SJSA1 (cell line): Measurements from ENCODE around the gene MGLL. TPM values are rescaled to one million over a fixed set of nuclear protein-coding genes. Genes with fewer than 3 reads are reported as not detected.

Experiments
- DNase-seq, 2 experiments: peaks; one replicate each; pipeline ENCODE4 v3.0.0-alpha.2; 2015 to 2020; ENCODE audit warnings: low spot score in 2 of 2, low read depth in 1 of 2
- H3K27ac ChIP-seq: fragments of 250-450 bp; sonication (Bioruptor Pico); 2 replicates; pipeline ENCODE4 v1.5.1; 2020; ENCODE audit warnings: mild to moderate bottlenecking, moderate library complexity
- H3K27me3 ChIP-seq: fragments of 250-450 bp; sonication (Bioruptor Pico); replicated peaks from 2 replicates; pipeline ENCODE4 v1.5.1; 2020; ENCODE audit warnings: mild to moderate bottlenecking, moderate library complexity
- H3K36me3 ChIP-seq: fragments of 250-450 bp; sonication (Bioruptor Pico); 2 replicates; pipeline ENCODE4 v1.5.1; 2020; ENCODE audit warnings: mild to moderate bottlenecking
- H3K4me1 ChIP-seq: fragments of 250-450 bp; sonication (Bioruptor Pico); replicated peaks from 2 replicates; pipeline ENCODE4 v1.6.1; 2021; ENCODE audit warnings: mild to moderate bottlenecking
- H3K4me3 ChIP-seq: fragments of 250-450 bp; sonication (Bioruptor Pico); 2 replicates; pipeline ENCODE4 v1.5.1; 2020; ENCODE audit warnings: mild to moderate bottlenecking
- H3K9me3 ChIP-seq: fragments of 250-450 bp; sonication (Bioruptor Pico); replicated peaks from 2 replicates; pipeline ENCODE4 v1.5.1; 2020; ENCODE audit warnings: mild to moderate bottlenecking
- total RNA-seq: library from RNA; depleted of rRNA; stranded (reverse); fragments of >200 nt; shearing (Covaris generic); gene quantifications from 2 replicates; pipeline ENCODE4 v1.2.3, GENCODE V29; 2014

MGLL gene
- total RNA-seq, 1 experiment from 2014 or later, result 47.7 TPM

DNA sequence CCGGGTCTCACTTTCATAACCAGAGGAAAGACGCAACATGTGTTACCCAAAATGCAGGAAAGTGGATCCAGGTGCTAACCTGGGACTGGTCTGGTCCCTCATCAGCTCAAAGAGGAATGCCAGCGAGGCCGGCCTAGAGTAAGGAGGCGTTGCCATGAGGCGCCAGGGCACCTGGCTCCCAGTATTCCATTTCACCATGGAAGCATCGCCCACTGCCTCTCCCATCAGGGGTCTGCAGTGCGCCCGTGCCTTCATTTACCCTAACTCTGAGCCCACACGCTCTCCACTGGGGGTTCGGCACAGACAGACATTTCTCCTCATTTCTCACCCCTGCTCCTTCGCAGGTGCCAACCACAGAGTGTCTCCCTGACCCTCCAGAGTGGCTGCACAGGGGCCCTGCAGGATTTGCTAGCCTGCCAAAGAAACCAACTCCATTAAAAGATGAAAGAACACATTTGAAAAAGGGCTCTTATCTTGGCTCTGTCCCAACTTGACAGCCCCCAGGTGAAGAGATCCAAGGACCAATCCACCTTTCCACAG is 88.1 kb downstream of the MGLL start:
- peak overlapping the region; percentile 90 for H3K27ac ChIP-seq
- peaks cover 59% of the 10 kb centered on the region for H3K4me1 ChIP-seq
- peaks cover 4% of the 10 kb centered on the region; the same call in 1 of the 2 replicates for H3K36me3 ChIP-seq
- no peak overlapping the region for H3K4me3 ChIP-seq
- H3K27me3 ChIP-seq, result no peaks in the 10 kb centered on the region
- no peaks in the 10 kb centered on the region for H3K9me3 ChIP-seq
- DNase-seq, result no peak

DNA sequence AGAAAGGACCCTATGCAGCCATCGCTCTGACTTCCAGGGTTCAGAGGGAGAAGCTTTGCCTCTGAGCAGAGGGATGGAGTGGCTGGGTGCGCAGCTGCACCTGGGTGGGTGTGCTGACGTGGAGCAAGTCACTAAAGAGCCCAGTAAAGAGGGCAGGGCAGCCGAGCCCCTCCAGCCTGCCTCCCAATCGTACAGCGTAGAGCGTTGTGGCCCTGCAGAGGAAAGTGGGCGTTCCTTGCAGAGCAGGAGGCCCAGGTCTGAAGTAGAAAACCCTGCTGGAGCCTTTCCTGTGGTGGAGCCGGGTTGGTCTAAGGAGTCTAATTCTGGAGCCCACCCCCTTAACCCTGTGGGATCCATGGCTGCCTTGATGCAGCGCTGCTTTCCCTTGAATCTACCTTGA is 88.5 kb downstream of the MGLL start:
- H3K4me1 ChIP-seq, result peaks cover 54% of the 10 kb centered on the region
- H3K9me3 ChIP-seq, result no peaks in the 10 kb centered on the region
- no peak overlapping the region for H3K4me3 ChIP-seq
- H3K27me3 ChIP-seq, result no peaks in the 10 kb centered on the region
- no peak for DNase-seq
- peaks cover 4% of the 10 kb centered on the region; the same call in 1 of the 2 replicates for H3K36me3 ChIP-seq
- peak overlapping the region; percentile 90 for H3K27ac ChIP-seq

DNA sequence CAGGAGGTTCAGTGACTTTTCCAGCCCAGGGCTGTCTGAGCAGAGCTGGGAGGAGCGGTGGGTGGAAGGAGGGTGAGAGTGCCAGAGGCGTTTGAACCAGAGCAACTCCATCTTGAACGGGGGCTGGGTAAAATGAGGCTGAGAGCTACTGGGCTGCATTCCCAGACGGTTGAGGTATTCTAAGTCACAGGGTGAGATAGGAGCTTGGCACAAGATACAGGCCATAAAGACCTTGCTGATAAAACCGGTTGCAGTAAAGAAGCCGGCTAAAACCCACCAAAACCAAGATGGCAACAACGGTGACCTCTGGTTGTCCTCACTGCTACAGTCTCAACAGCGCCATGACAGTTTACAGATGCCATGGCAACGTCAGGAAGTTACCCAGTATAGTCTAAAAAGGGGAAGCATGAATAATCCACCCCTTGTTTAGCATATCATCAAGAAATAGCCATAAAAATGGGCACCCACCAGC is 89.4 kb downstream of the MGLL start:
- no peak for DNase-seq
- Histone ChIP-seq H3K36me3 (peaks cover 4% of the 10 kb centered on the region; the same call in 1 of the 2 replicates), H3K9me3 (no peaks in the 10 kb centered on the region), H3K27me3 (no peaks in the 10 kb centered on the region), H3K27ac (no peak overlapping the region), H3K4me3 (no peak overlapping the region), H3K4me1 (peaks cover 45% of the 10 kb centered on the region)

DNA sequence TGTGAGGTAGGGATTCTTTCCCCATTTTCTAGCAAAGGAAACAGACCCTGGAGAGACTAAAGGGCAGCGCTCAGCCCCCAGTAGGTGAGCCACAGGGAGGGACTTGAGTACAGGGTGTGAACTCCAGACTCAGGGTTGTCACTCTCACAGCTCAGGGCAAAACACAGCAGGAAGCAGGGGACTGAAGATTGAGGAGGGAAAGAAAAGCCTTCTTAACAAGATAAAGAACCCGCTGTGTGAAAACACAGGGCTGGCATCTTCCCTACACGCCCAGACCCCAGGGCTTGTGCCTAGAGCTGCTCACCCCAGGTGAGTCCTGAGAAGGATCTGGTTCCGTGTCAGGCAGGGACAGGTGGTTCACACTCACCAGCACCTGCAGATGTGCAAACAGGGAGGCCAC is 90.0 kb downstream of the MGLL start:
- Histone ChIP-seq H3K36me3 (peaks cover 4% of the 10 kb centered on the region; the same call in 1 of the 2 replicates), H3K9me3 (no peaks in the 10 kb centered on the region), H3K4me1 (peaks cover 39% of the 10 kb centered on the region), H3K27ac (no peak overlapping the region), H3K27me3 (no peaks in the 10 kb centered on the region), H3K4me3 (no peak overlapping the region)
- DNase-seq, result no peak

DNA sequence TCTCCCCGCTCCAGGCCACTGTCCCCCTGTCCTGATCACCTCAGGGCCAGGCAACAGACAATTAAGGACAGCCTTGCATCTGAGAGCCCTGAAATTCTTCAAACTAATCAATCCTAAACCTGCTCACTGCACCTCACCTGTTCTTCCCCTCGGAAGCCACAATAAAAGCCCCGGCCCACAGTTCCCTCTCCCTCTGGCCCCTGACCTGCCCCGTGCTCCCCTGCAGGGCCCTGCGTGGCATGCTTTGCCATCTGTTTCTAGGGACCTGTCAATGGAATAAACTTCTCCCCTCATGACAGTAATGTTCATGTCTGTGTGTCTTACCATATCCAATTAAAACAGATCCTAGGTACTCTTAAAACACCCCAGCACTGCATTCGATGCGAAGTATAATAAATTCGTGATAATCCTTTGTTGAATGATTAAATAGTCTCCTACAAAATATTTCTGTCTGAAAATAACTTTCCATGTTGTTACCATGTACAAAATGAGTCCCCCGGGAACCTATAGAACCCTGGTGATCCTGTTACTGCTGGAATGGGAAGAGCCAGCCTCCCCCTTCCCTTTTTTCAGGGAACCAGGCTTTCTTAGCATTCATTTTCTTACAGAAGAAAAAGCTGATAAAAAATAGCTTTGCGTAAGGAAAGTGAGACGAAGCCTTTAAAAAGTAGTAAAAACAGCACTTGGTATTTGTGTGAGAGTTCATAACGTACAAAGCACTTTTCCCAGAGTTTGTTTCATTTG is 90.6 kb downstream of the MGLL start:
- no peaks in the 10 kb centered on the region for H3K27me3 ChIP-seq
- no peak overlapping the region for H3K4me3 ChIP-seq
- no peak overlapping the region for H3K27ac ChIP-seq
- DNase-seq, result no peak
- H3K9me3 ChIP-seq, result no peaks in the 10 kb centered on the region
- H3K4me1 ChIP-seq, result peaks cover 33% of the 10 kb centered on the region
- H3K36me3 ChIP-seq, result peaks cover 4% of the 10 kb centered on the region; the same call in 1 of the 2 replicates

DNA sequence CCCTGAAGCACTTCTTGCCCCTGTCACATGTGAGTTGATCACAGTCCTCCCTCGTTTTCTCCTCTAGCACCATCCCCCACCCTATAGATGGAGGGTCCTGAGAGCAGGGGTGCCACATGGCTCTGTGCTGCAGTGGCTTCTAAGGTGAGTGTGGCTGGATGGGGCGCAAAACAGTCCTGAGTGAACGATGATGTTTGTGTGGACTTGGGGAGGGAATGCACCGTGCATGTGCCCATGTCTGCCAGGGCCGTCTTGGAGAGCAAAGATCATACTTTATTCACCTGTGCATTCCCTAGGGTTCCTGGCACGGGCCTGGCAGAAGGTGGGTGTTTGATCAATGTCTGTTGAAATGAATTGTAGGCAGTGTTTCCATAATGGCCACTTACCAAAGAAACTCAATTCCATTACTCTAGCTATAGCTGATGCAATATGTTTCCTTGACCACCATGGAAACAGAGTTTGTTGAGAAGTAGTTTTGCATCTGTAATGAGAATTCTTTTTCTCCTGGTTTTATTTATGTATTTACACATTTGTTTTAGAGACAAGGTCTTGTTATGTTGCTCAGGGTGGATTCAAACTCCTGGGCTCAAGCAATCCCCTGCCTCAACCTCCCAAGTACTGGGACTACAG is 91.5 kb downstream of the MGLL start:
- H3K9me3 ChIP-seq, result no peaks in the 10 kb centered on the region
- H3K4me1 ChIP-seq, result peaks cover 24% of the 10 kb centered on the region
- no peak overlapping the region for H3K27ac ChIP-seq
- H3K36me3 ChIP-seq, result peaks cover 4% of the 10 kb centered on the region; the same call in 1 of the 2 replicates
- no peaks in the 10 kb centered on the region for H3K27me3 ChIP-seq
- no peak overlapping the region for H3K4me3 ChIP-seq
- DNase-seq, result no peak

DNA sequence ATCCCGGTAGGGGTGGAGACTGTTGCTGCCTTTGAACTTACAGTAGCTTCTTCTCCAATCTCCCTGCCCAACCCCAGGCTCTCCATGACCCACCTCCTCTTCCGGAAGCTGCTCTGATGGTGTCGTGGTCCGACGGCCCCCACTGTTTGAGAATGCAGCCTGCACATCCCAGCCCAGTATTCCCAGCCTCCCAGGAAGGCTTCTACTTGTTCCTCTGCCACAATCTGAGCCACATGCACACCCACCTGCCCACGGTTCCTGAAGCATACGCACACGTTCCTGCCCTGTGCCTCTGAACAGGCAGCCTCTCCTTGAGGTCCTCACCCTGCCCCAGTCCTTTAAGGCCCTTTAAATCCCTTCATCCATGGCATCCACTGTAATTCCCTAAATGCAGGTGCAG is 92.1 kb downstream of the MGLL start:
- Histone ChIP-seq H3K36me3 (peaks cover 4% of the 10 kb centered on the region; the same call in 1 of the 2 replicates), H3K4me3 (no peak overlapping the region), H3K9me3 (no peaks in the 10 kb centered on the region), H3K4me1 (peaks cover 18% of the 10 kb centered on the region), H3K27me3 (no peaks in the 10 kb centered on the region), H3K27ac (no peak overlapping the region)
- no peak for DNase-seq

DNA sequence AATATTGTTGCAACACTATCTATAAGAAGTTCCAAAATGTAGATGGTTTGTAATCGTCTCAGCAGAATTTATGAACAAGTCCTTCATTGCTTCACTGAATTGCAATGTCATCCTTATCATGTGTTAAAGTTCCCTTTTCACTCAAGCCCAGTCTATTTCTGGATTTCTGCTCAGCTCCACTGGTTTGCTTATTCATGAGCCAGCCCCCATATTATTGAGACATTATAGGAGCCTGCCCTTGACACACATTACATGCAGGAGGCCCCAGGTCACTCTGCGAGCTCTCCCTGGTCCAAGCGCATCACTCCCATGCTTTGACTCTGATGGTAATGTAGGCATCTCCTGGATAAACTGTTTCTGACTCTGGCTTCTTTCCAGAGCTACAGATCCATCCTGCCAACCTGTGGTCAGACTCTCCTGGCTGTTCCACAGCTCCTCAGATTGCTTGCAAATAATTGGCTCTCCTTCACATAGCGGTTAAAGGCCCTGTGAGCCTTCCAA is 92.7 kb downstream of the MGLL start:
- peaks cover 14% of the 10 kb centered on the region for H3K4me1 ChIP-seq
- no peak overlapping the region for H3K4me3 ChIP-seq
- no peak overlapping the region for H3K27ac ChIP-seq
- H3K36me3 ChIP-seq, result peaks cover 4% of the 10 kb centered on the region; the same call in 1 of the 2 replicates
- no peak for DNase-seq
- H3K27me3 ChIP-seq, result no peaks in the 10 kb centered on the region
- H3K9me3 ChIP-seq, result no peaks in the 10 kb centered on the region

DNA sequence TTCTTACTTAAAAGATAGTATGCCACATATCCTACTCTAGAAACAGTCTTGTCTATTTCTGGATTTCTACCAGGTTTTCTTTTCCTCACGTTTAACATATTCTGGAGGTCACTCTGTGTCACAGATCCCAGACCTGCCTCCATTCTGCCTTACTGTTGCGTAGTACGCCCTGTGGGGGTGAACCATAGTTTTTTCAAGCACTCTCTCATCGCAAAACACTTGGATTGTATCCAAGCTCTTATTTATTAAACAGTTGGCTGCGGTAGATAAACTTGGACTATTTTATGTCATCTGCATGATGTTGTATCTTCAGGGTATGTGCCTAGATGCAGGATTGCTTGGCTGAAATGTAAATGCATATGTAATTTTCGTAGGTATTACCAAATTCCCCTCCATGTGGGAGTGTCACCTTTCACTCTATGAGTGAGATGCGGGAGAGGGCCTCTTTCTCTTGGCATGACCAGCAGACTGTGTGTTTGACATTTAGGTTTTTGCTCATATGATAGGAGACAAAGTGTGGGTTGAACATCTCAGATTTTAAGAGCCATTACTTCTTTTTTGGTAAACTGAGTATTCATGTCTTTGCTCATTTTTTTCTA is 93.8 kb downstream of the MGLL start:
- no peaks in the 10 kb centered on the region for H3K27me3 ChIP-seq
- no peaks in the 10 kb centered on the region for H3K9me3 ChIP-seq
- peaks cover 4% of the 10 kb centered on the region for H3K36me3 ChIP-seq
- no peak for DNase-seq
- no peak overlapping the region for H3K4me3 ChIP-seq
- H3K4me1 ChIP-seq, result peaks cover 6% of the 10 kb centered on the region
- H3K27ac ChIP-seq, result no peak overlapping the region

DNA sequence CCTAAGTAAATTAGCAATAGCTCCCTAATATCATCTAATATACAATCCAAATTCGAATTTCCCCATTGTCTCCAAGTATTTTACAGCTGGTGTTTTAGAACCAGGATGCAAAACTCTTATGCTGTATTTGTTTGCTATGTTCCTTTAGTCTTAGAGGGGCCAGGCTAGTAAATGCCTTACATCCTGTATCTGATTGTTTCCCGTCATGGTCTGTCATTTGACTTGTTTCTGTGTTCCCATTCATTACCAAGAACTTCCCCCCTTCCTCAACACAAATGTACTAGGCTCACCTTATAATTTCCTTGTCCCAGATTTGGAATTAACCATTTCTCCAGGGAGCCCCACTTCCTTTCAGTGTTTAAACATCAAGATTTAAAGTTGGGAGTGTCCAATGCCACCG is 95.4 kb downstream of the MGLL start:
- no peaks in the 10 kb centered on the region for H3K27me3 ChIP-seq

DNA sequence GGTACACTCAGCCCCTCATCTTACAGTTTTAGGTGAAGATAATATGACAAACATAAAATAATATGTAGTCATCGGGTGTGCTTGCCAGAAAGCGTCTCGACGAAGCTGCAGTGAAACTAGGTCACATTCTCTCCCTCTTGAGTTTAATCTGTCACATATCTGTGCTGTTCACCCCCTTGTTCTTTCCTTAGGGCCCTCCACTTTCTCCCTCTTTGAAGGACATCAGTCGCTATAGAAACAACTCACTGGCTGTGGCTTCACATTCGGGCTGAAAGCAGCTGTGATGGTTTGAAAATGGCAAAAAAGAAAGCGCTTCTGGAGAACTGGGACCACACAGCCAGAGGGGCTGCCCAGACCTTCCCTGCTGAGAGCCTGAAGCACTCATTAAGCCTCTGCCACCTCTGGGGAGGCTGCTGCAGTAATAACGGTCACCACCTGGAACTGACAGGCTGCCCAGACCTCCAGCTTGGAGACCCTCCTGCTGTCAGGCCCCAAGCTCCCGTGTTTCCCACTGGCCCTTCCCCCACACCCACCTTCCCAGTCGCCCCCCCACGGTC is 99.2 kb downstream of the MGLL start:
- H3K4me1 ChIP-seq, result peaks cover 20% of the 10 kb centered on the region
- H3K27ac ChIP-seq, result no peak overlapping the region; the same call in 1 of the 2 replicates
- peaks cover 35% of the 10 kb centered on the region for H3K36me3 ChIP-seq
- H3K27me3 ChIP-seq, result no peaks in the 10 kb centered on the region
- no peak for DNase-seq
- H3K4me3 ChIP-seq, result no peak overlapping the region
- no peaks in the 10 kb centered on the region for H3K9me3 ChIP-seq

More for the DNA sequence above, 95.4 kb downstream of the MGLL start:
- H3K4me1 ChIP-seq, result peaks cover 13% of the 10 kb centered on the region
- no peaks in the 10 kb centered on the region for H3K9me3 ChIP-seq
- no peak for DNase-seq
- no peak overlapping the region for H3K27ac ChIP-seq
- H3K4me3 ChIP-seq, result no peak overlapping the region
- peaks cover 11% of the 10 kb centered on the region for H3K36me3 ChIP-seq

DNA sequence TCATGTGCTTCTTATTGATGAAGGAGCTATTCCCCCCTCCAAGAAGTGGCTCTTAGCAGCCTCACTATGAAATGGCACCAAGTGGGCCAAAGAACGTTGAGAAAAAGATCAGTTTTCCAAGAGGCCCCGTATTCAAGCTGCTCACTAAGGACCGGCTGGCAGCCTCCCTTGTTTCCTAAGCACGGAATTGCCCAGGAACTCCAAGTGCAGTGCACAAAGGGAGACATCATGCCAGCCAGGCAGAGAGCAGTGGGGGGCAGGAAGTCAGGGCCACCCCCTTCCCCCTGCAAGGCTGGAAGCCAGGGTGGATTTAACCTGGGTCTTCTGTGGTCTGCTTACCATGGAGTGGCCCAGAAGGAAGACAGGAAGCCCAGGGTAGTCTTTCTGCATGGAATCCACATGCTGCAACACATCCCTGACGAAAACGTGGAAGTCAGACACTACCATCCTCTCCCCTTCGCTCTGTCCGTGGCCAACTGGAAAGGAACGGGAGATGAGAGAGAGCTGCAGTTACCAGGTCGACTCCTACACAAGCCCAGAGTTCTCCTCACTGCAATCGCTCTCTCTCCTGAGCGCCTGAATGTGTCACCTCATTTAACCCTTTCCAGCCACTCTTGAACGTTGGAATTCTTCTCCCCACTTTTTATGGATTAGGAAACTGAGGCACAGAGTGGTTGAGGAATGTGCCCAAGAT is 100.1 kb downstream of the MGLL start:
- DNase-seq, result no peak
- H3K4me1 ChIP-seq, result peaks cover 29% of the 10 kb centered on the region
- no peaks in the 10 kb centered on the region for H3K9me3 ChIP-seq
- H3K27ac ChIP-seq, result no peak overlapping the region
- H3K4me3 ChIP-seq, result no peak overlapping the region
- peaks cover 35% of the 10 kb centered on the region for H3K36me3 ChIP-seq
- no peaks in the 10 kb centered on the region for H3K27me3 ChIP-seq
